NT2/D1 (cell line): ENCODE results near the gene PCNT.
A peak's percentile ranks its signal among the peaks of the same experiment; 100 is the strongest.

Source experiments
- DNase-seq: peaks from one replicate; pipeline ENCODE4 v3.0.0-alpha.2; 2011; ENCODE audit warnings: low read depth, low spot score
- H3K27me3 ChIP-seq: 2 replicates; pipeline ENCODE4 v1.6.0; 2011; ENCODE audit warnings: mild to moderate bottlenecking; ENCODE audit not compliant: insufficient read length, insufficient read depth
- H3K36me3 ChIP-seq: 2 replicates; pipeline ENCODE4 v1.6.1; 2011; ENCODE audit warnings: mild to moderate bottlenecking, low read length, mixed read lengths; ENCODE audit not compliant: insufficient read depth, insufficient read length
- H3K4me1 ChIP-seq: 2 replicates; pipeline ENCODE4 v1.5.1; 2011; ENCODE audit not compliant: insufficient read depth, insufficient read length
- H3K4me3 ChIP-seq: 2 replicates; pipeline ENCODE4 v1.5.1; 2011; ENCODE audit warnings: low read depth; ENCODE audit not compliant: insufficient read length
- H3K9ac ChIP-seq: 2 replicates; pipeline ENCODE4 v1.6.0; 2011; ENCODE audit warnings: low read depth; ENCODE audit not compliant: insufficient read length
- H3K9me3 ChIP-seq: 2 replicates; pipeline ENCODE4 v1.5.1; 2011; ENCODE audit warnings: mild to moderate bottlenecking, low read length; ENCODE audit not compliant: insufficient read depth
- SUZ12 ChIP-seq: IDR thresholded peaks from 2 replicates; pipeline ENCODE4 v1.6.1; 2011; ENCODE audit not compliant: insufficient read length, insufficient read depth; ENCODE audit errors: extremely low read depth
- YY1 ChIP-seq: IDR thresholded peaks from 2 replicates; pipeline ENCODE4 v1.6.1; 2011; ENCODE audit not compliant: insufficient read length, insufficient read depth
- ZNF274 ChIP-seq: IDR thresholded peaks from 2 replicates; pipeline ENCODE4 v1.6.1; 2011; ENCODE audit warnings: mild to moderate bottlenecking, low read depth, low read length

Gene PCNT

DNA sequence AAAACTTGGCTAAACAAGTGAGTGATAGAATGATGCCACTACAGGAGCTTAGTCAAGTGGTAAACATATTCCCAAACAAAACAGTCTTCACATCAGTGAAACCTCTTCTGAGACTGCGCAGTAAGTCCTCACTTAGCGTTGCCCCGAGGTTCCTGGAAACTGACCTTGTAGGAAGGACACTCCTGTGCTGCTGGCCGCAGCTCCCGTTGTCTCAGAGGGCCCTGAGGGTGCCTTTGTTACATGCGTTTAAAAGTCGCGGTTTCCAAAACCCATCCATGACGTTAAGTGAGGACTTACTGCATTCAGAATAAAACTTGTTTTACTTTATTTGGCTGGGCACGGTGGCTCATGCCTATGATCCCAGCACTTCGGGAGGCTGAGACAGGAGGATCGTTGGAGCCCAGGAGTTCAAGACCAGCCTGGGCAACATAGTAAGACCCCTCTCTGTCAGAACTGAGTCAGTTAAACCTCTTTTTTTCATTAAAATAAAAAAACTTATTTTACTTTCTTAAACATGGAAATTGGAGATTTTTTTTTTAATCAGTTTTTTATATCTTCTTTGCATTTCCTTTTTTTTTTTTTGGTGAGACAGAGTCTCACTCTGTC is 98.8 kb downstream of the PCNT start:
- Histone ChIP-seq H3K27me3 (no peaks in the 10 kb centered on the region), H3K9me3 (no peaks in the 10 kb centered on the region), H3K9ac (no peak overlapping the region), H3K36me3 (peaks cover 82% of the 10 kb centered on the region), H3K4me1 (peaks cover 7% of the 10 kb centered on the region), H3K4me3 (no peak overlapping the region)
- TF ChIP-seq YY1 = no peak
- no peak for TF ChIP-seq ZNF274
- TF ChIP-seq SUZ12 = no peak
- DNase-seq = no peak

DNA sequence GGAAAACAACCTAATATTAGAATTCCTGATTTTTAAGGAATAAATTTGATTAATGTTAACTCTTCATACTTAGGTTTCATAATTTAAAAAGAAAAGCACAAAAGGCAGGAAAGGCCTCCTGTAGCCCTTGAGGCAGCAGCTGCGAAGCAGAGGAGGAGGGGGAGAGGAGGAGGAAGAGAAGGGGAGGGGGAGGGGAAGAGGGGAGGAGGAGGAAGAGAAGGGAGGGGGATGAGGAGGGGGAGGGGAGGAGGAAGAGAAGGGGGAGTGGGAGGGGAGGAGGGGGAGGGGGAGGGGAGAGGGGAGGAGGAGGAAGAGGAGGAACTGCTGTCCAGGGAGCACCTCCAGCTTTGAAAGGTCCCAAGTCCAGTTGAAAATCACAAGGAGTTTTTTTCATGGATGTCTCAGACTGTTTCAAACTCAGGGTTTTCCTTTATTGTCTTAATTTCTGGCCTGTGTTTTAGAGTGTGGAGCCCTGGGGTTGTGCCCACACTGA is 99.6 kb downstream of the PCNT start:
- Histone ChIP-seq H3K36me3 (peaks cover 82% of the 10 kb centered on the region), H3K9me3 (no peaks in the 10 kb centered on the region), H3K4me3 (no peak overlapping the region), H3K4me1 (peaks cover 11% of the 10 kb centered on the region), H3K27me3 (no peaks in the 10 kb centered on the region), H3K9ac (peak overlapping the region; percentile 53)
- no peak for TF ChIP-seq YY1
- no peak for TF ChIP-seq ZNF274
- no peak for TF ChIP-seq SUZ12
- DNase-seq = peak; percentile 28

DNA sequence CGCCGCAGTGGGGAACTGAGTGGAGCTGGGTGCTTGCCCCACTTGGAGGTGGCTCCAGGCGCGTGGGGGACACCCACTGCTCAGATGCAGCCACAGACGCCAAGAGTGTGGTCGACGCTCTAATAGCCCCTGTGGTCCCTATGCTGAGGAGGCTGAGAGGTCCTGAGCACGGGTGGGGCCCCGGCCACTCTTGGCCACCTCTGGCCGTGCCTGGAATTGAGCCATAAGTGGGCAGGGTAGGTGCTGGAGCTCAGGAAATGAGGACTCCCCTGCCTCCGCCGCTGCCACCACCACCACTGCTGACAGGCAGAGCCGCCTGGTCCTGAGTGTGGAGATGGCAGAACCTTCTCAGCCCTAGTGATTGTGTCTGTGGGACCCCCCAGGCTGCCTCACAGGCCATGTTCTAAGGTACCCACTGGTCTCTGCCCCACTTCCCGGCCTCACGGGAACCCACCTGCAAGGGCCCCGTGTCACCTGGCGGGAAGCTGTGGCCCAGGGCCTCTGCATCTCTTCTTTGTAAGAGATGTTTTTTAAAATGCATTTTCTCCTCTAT is 100.2 kb downstream of the PCNT start:
- Histone ChIP-seq H3K4me3 (no peak overlapping the region), H3K36me3 (peaks cover 81% of the 10 kb centered on the region), H3K9ac (peak overlapping the region; percentile 53), H3K4me1 (peaks cover 11% of the 10 kb centered on the region), H3K27me3 (no peaks in the 10 kb centered on the region), H3K9me3 (no peaks in the 10 kb centered on the region)
- no peak for TF ChIP-seq ZNF274
- TF ChIP-seq YY1 = no peak
- no peak for TF ChIP-seq SUZ12
- no peak for DNase-seq

DNA sequence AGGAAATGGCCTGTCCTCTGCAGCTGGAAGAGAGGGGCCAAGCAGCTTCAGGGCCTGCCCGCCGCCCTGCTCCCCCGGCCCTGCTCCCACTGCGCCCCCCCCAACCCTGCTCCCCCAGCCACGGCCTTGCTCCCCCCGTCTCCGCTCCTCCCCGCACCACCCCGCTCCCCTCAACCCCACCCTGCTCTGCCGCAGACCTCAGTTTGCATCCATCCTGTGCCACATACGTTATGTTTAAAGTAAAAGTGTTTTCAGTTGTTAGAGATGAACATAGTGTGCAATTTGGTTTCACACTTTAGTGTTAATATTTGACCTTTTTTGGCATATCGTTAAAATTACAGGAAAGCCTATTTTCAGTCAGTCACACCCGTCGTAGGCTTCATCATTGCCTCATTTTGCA is 100.7 kb downstream of the PCNT start:
- Histone ChIP-seq H3K36me3 (peaks cover 81% of the 10 kb centered on the region), H3K9ac (no peak overlapping the region), H3K27me3 (no peaks in the 10 kb centered on the region), H3K4me3 (no peak overlapping the region), H3K4me1 (peaks cover 12% of the 10 kb centered on the region), H3K9me3 (no peaks in the 10 kb centered on the region)
- TF ChIP-seq SUZ12 = no peak
- no peak for TF ChIP-seq ZNF274
- no peak for TF ChIP-seq YY1
- DNase-seq = no peak

DNA sequence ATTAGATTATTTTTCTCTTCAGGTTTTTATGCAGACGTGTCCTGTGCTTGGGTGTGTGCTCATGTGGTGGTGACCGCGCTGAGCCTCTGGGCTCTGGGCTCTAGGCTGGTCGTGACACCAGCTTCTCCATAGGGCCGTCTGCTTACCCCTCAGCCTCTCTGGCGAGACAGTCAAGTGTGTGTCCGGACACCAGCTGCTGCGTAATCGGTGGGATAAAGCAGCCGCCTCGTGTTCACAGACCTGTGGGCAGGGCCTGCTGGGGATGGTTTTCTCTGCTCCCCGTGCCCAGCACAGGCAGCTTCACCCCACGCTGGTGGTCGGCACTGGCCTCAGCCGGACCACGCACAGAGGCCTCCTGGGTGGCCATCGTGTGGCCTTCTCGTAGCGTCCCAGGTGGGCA is 101.1 kb downstream of the PCNT start:
- Histone ChIP-seq H3K9me3 (no peaks in the 10 kb centered on the region), H3K9ac (no peak overlapping the region), H3K4me3 (no peak overlapping the region), H3K27me3 (no peaks in the 10 kb centered on the region), H3K36me3 (peaks cover 81% of the 10 kb centered on the region), H3K4me1 (peaks cover 13% of the 10 kb centered on the region)
- TF ChIP-seq ZNF274 (no peak), YY1 (no peak), SUZ12 (no peak)
- DNase-seq = no peak

DNA sequence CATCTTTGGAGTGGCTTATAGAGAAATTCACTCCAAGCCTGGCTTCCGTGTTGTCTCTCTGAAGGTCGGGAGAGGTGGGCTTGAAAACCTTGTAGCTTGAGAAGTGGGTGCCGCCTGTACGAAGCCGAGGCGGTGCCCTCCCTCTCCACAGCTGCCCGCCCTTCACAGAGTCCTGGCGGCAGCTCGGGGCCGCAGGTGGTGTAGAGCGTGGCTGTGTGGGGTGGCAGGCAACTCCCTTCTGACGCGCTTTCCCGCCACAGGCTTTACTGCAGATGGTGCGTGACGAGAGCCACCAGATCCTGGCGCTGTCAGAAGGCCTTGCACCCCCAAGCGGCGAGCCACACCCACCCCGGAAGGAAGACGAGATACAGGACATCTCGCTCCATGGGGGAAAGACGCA is 101.6 kb downstream of the PCNT start:
- Histone ChIP-seq H3K9me3 (no peaks in the 10 kb centered on the region), H3K4me3 (no peak overlapping the region), H3K9ac (peak overlapping the region; percentile 0), H3K27me3 (no peaks in the 10 kb centered on the region), H3K36me3 (peaks cover 82% of the 10 kb centered on the region), H3K4me1 (peaks cover 13% of the 10 kb centered on the region)
- TF ChIP-seq YY1 (no peak), ZNF274 (no peak), SUZ12 (no peak)
- DNase-seq = no peak

DNA sequence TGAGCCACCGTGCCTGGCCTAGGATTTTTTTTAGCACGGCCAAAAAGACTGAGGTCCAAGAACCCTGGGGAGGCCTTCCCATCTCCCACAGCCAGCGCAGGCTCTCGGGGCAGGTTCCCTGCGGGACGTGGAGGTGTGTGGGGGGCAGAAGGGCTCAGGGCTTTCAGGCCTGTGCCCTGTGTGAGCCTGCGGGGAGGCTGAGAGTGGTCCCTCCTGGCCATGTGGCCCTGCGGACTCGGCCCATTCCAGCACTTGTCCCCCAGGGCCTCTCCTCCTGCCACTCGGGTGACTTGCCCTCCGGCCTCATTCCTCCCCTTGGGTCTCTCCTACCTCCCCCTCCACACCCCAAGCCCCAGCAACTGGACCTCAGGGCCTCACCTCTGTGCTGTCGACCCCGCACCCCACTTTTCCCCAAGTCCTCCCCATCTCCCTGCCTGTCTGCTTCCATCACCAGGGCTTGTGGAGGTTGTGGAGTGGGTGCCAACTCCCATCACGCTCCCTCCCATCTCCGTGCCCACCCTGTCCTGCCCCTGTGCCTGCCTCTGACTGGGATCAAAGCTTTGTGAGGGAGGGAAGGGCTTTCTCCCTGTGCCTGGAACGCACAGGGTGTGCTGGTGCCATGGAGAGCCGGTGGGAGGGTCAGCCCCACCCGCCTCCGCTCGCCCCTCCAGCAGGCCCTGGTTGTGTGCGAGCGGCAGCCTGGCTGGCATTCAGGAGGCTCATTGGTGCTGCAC is 102.5 kb downstream of the PCNT start:
- H3K27me3 ChIP-seq = no peaks in the 10 kb centered on the region
- TF ChIP-seq ZNF274 (no peak), SUZ12 (no peak), YY1 (no peak)
- peaks cover 13% of the 10 kb centered on the region for H3K4me1 ChIP-seq
- no peak overlapping the region for H3K4me3 ChIP-seq
- peaks cover 82% of the 10 kb centered on the region for H3K36me3 ChIP-seq
- H3K9me3 ChIP-seq = no peaks in the 10 kb centered on the region
- DNase-seq = no peak
- H3K9ac ChIP-seq = peak overlapping the region; percentile 23
